Hematopoietic multipotent progenitor cell (in vitro differentiated cells): ENCODE data around the gene ZNF497. TPM values are rescaled to one million over a fixed set of nuclear protein-coding genes. Genes with fewer than 3 reads are reported as not detected.
A peak's percentile ranks its signal among the peaks of the same experiment; 100 is the strongest.
"Not testable (repeated sequence)": the region's sequence is repeated elsewhere in the genome, so short reads cannot be mapped to it uniquely, and the experiment has no call there.

Source experiments
- DNase-seq, 3 donors: peaks; one replicate each; pipeline ENCODE4 v3.0.0-alpha.2; 2011 to 2015; ENCODE audit warnings: low read depth in 2 of 3, low spot score in 2 of 3
- total RNA-seq: library from RNA; depleted of rRNA; stranded (reverse); fragments of >200 nt; gene quantifications from one replicate; pipeline ENCODE4 v1.2.3, GENCODE V29; 2012

ZNF497 gene
- total RNA-seq, 1 donor = 4.8 TPM

- no peak for DNase-seq
Measured at GRCh38 chr19:58350871-58351557, 11.5 kb downstream of the ZNF497 start.

GRCh38 chr19:58350001-58350861 lies 12.3 kb downstream of the ZNF497 start:
- no peak for DNase-seq

GRCh38 chr19:58349590-58349989 lies 13.0 kb downstream of the ZNF497 start:
- no peak for DNase-seq

DNA sequence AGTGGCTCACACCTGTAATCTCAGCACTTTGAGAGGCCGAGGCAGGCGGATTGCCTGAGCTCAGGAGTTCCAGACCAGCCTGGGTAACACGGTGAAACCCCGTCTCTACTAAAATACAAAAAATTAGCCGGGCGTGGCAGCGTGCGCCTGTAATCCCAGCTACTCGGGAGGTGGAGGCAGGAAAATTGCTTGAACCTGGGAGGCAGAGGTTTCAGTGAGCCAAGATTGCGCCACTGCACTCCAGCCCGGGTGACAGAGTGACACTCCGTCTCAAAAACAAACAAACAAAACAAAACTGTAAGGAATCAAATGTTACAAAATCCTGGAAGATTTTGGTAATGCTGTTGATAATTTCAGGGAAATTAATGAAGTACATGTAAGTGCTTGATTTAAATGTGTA lies 14.5 kb downstream of the ZNF497 start:
- not testable (repeated sequence) for DNase-seq

DNA sequence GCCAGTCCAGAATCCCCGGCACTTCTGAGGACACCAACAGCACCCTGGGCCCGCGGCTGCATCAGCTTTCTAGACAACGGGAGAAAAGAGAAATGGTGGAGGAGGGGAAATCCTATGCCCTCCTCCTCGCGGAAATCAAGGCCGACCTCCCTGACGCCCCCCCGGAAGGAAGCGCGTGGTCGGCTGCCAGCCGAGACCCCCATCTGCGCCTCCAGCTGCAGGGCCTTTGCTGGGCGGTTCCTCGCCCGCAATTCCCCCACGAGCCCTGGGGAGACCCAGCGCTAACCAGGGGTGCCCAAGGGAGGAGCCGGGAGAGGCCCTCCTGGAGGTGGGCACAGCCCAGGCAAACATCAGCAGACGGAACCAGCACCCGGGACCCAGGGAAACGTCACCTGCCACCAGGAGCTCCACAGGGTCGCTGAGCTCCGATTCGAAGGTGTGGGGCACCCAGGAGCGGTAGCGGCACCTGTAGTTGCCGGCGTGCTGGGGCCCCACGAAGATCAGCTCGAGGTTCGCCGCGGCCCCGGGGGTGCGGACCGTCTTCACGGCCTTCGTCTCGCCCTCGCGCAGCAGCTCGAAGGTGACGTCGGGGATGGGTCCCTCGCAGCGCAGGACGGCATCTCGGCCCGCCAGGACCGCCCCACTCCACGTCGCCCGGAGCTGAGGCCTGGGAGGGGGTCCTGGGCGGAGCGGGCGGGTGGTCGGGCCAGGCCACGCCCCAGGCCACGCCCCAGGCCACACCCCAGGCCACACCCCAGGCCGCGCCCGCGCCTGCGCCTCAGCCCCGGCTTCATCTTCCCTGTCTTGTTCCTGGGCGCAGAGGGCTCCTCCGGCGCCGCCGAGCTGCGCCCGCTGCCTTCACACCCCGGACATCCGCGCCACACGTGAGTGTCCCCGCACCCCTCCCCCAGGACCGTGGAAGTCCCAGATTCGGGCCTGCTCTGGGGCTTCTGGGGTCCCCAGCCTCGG lies 15.3 kb downstream of the ZNF497 start:
- peak; percentile 58 to 77 (median 76) for DNase-seq

GRCh38 chr19:58345558-58345957 lies 17.0 kb downstream of the ZNF497 start:
- no peak for DNase-seq

DNA sequence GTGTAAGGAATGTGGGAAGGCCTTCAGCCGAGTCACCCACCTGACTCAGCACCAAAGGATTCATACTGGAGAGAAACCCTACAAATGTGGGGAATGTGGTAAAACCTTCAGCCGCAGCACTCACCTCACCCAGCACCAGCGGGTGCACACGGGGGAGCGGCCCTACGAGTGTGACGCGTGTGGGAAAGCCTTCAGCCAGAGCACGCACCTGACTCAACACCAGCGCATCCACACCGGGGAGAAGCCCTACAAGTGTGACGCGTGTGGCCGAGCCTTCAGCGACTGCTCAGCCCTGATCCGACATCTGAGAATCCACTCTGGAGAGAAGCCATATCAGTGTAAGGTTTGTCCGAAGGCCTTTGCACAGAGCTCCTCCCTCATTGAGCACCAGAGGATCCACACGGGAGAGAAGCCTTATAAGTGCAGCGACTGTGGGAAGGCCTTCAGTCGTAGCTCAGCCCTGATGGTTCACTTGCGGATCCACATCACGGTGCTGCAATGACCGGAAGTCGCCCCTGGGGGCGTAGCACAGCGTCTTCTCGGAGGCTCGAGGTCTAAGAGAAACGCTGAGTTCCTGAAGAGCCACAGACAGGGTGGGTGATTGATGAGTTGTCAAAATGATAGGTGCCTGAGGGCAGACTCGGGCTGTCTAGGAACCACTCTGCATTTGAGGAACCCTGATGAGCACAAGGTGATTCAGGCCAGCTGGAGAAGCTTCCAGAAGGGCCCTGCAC lies 23.6 kb downstream of the ZNF497 start:
- DNase-seq = no peak

GRCh38 chr19:58338336-58338735 lies 24.2 kb downstream of the ZNF497 start:
- DNase-seq = no peak

- no peak for DNase-seq
Measured at GRCh38 chr19:58336820-58337219, 25.7 kb downstream of the ZNF497 start.

GRCh38 chr19:58336216-58336615 lies 26.3 kb downstream of the ZNF497 start:
- no peak for DNase-seq

DNA sequence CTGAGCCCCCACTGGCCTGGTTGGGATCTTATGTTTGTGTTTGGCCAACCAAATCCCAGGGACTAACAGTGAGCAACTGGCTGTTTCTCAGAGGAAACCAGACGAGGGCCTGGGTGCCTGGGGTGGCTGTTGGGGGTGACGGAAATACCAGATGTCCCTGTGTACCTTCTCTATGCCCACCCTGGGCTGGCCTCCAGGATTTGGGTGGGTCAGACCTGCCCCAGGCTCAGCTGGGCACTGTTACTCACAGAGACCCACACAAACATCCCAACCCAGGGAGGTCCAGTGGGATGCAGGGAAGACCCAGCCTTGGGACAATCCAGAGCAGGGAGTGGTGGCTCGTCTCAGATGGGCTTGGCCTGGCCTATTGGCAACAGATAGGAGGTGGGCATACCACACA lies 26.9 kb downstream of the ZNF497 start:
- DNase-seq = no peak

DNA sequence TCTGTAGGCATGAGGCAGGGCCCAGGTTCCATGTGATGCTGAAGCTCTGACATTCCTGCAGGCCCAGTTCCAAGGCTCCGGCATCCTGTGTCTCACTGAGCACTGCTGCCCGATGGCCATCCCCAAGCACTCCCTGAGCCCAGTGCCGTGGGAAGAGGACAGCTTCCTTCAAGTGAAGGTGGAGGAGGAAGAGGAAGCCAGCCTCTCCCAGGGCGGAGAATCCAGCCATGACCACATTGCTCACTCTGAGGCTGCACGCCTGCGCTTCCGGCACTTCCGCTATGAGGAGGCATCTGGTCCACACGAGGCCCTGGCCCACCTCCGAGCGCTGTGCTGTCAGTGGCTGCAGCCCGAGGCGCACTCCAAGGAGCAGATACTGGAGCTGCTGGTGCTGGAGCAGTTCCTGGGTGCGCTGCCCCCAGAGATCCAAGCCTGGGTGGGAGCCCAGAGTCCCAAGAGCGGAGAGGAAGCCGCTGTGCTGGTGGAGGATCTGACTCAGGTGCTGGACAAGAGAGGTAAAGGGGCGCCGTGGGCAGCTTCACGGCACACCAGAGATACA lies 27.8 kb downstream of the ZNF497 start:
- no peak for DNase-seq

- DNase-seq = no peak
Measured at GRCh38 chr19:58332697-58333096, 29.9 kb downstream of the ZNF497 start.

DNA sequence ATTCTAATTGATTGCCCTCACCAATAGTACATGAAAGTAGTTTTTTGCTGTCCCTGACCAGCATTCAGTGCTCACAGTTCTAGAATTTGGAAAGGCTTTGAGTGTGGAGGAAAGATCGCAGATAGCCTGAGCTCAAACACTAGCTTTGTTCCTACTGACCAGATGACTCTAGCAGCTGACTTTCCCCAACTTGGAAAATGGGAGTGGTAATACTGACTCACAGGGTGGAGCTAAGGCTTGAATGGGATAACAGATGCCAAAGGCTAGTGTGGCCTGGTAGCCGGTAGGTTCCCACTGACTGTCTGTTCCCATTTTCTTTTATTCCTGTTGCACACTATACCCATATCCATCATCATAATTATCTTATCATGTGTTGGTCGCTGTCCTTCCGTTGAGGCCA lies 32.1 kb downstream of the ZNF497 start:
- no peak for DNase-seq

DNA sequence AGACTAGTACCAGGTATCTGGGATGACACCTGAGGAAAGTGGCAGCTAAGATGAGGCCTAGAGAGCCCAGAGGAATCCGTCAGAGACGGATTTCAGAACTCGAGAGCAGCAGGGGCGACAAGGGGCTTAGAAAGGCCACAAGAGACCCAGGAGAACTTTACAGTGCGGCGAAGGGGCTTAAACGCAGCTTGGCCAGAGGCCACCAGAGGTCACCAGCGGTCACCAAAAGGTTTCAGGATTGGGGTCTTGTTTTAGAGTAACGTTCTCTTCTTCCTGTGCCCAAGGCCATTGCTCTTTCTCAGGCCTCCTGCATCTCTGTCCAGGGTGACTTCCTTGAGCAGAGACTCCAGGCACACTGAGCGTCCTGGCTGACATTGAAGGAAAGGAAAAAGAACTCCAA lies 33.6 kb downstream of the ZNF497 start:
- peak in 2 of 3 donors; percentile 44 to 67 for DNase-seq

DNA sequence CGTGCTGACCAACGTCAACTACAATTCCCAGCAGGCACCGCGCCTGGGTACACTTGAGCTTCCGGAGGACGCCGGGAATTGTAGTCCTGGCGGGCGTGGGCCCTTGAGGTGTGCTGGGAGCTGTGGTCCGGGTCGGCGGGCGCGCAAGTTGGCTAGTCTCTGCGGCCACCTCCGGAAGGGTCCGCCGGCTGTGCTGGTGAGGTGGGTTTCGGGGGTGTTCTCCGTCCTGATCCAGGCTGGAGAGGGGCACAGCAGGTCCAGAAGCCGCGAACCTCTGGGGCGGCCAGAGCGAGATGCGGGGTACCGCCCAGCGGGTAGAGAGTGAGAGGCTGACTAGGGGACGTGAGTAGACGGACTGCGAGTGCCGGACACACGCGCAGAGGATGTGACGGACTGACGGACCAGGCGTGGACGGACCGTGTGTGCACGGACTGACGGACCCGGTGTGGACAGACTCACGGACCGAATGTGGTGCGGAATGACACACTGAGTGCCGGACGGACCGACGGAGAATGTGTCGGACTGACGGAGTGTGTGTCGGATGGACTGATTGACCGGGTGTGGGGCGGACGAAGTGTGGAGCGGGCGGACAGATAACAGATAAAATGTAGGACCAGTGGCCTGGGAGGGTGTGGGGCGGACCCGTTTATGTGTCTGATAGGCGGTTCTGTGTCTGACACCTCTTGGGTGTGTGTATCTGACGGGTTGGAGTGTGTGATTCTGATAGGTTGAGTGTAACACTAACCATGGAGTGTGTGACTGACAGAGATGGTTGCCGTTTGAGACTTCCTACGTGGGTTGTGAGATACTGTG lies 35.4 kb downstream of the ZNF497 start, which contains the start of gene ZSCAN22:
Gene ZSCAN22, plus strand, starts transcription at position 81 of the 813 bp plus-strand sequence. CDS start 7,809 bp downstream, outside the sequence.
- peak; percentile 65 to 91 (median 87) for DNase-seq

DNA sequence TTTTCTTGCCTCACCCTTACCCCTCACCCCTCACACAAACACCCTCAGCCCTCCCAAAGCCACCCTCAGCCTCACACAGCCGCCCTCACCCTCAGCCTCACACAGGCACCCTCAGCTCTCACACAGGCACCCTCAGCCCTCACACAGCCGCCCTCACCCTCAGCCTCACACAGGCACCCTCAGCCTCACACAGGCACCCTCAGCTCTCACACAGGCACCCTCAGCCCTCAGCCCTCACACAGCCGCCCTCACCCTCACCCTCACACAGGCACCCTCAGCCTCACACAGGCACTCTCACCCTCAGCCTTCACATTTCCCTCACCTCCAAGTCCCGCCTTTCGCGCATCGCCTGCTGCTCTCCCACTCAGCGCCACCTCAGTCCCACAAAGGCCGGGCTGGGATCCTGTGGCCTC lies 36.0 kb downstream of the ZNF497 start:
- DNase-seq = no peak

DNA sequence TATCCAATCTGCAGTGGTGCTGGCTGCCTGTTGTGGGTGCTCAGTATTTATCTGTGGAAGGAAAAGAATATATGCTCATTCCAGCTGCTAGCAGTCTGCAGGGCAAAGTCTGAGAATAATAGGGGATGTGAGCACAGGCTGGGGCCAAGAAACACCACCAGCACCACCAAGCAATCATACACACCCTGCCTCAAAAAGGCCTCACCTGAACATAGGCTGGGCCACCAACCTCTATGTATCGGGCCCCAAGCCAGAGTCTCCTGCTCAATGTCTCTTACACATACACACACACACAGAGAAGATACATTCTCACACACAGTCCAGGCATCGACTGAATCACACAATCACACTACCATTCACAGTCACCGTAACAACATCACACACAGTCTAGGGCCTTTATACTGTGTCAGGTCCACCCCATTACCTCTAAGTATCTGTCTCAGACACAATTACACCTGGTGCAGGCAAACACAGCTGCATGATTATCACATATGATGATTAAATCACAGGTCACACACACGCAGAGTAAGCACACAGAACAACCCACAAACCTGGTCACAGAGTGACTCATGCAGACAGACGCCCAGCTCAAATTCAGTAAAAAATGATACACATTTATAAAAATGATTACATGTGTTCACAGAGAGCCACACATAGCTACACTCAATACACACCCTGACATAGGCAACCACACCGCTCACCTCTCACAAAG lies 37.1 kb downstream of the ZNF497 start:
- no peak for DNase-seq
